Measurements from ENCODE around the gene CRTAC1.
"Not testable (repeated sequence)": the region's sequence is repeated elsewhere in the genome, so short reads cannot be mapped to it uniquely, and the experiment has no call there.

Gene CRTAC1

DNA sequence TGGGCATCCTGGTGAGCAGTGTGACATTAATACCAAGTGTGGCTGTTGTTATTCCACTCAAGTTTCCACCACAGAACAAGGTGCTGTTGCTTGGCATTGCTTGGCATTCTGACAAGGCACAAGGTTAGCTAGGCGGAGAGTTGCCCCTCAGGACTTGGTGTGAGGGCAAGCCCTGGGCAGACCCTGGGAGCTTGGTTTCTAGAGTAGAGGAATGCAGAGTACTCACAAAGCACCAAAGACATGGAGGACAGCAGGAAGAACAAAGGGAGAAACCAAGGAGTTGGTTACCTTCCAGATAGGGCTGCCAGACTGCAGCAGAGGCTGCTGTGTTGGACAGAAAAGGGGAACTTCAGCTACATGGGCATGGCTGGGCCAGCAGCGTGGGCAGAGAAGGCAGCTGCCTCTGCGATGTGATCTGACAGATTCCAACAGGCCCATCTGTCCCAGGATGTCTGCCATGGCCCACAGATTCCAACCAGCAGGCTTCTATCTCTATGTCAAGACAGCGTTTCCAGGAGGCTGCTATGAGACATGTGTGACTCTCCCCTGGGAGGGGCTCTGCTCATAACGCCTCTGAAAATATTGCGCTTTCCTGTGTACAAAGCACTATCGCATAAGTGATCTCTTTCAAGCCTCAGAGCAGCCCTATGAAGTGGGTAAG lies 178.9 kb downstream of the CRTAC1 start:
- no peak overlapping the region for H3K4me3 ChIP-seq (ENCODE audit: control insufficient read depth, low read depth, low read length)
- no peak for DNase-seq (ENCODE audit: low read depth)

DNA sequence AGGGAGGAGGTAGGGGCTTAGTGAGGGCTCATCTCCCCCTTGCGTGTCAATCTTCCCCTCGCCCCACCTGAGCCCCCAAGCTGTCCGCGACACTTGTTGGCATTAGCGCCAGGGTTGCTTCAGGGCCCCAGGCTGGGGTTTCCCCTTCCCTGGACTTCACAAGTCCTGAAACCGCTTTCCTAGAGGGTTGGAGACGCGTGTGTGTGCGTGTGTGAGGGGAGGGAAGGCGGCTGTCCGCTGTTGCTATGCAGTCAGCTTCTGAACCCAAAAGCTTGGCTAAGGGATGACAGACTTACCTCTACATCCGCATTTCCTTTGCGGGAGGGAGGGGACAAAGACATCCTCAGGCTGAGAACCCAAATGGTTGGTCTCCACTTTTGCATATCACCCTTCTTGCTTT lies 180.0 kb downstream of the CRTAC1 start:
- no peak for DNase-seq (ENCODE audit: low read depth)
- TF ChIP-seq, protein P1, sequence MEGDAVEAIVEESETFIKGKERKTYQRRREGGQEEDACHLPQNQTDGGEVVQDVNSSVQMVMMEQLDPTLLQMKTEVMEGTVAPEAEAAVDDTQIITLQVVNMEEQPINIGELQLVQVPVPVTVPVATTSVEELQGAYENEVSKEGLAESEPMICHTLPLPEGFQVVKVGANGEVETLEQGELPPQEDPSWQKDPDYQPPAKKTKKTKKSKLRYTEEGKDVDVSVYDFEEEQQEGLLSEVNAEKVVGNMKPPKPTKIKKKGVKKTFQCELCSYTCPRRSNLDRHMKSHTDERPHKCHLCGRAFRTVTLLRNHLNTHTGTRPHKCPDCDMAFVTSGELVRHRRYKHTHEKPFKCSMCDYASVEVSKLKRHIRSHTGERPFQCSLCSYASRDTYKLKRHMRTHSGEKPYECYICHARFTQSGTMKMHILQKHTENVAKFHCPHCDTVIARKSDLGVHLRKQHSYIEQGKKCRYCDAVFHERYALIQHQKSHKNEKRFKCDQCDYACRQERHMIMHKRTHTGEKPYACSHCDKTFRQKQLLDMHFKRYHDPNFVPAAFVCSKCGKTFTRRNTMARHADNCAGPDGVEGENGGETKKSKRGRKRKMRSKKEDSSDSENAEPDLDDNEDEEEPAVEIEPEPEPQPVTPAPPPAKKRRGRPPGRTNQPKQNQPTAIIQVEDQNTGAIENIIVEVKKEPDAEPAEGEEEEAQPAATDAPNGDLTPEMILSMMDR (conservative IDR thresholded peaks at IDR 0.05; ENCODE audit: control insufficient read depth, insufficient read depth, low read depth, low read length), result no peak
- H3K4me3 ChIP-seq (ENCODE audit: control insufficient read depth, low read depth, low read length), result no peak overlapping the region

More for the DNA sequence above, 178.9 kb downstream of the CRTAC1 start:
- TF ChIP-seq, protein P1 (conservative IDR thresholded peaks at IDR 0.05; ENCODE audit: control insufficient read depth, insufficient read depth, low read depth, low read length), result no peak

DNA sequence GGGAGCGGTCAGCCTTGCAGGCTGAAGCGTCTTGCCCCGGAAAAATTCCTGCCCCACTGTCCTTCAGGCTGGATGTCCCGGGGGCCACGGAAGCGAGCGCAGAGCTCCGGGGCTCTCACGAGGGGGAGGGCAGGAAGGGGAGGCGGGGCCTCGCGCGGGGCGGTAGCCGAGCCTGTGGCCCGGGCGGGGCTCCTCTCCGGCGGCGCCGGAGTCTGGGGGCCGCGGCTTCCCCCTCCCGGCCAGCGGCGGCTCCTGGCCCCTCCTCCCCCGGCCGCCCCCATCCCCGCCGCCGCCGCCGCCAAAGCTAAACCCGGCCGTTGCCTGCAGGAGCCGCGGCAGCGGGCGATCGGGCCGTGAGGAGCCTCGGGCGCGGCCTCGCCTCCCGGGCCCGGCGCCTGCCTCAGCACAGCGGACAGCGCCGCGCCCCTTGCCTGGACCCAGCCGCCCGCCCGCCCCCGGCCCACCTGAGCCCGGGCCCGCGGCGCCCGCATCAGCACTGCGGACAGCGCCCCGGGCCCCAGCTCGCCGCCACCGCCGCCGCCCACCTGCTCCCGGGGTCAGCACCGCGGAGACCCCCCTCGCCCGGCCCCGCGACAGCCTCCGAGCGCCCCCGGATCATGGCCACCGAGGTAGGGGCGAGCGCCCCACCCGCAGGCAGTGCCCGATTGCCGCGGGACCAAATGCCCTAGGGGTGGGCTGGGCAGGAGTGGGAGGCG lies 180.6 kb downstream of the CRTAC1 start, which contains the start of gene GOLGA7B:
TSS of gene GOLGA7B (plus strand) at position 157 of the 716 bp plus-strand sequence. CDS start at position 618, 461 bp downstream.
- no peak for DNase-seq (ENCODE audit: low read depth)
- peak within 1 kb of the TSS; percentile 6 for H3K4me3 ChIP-seq (ENCODE audit: control insufficient read depth, low read depth, low read length)
- TF ChIP-seq, protein P1 (conservative IDR thresholded peaks at IDR 0.05; ENCODE audit: control insufficient read depth, insufficient read depth, low read depth, low read length), result no peak

DNA sequence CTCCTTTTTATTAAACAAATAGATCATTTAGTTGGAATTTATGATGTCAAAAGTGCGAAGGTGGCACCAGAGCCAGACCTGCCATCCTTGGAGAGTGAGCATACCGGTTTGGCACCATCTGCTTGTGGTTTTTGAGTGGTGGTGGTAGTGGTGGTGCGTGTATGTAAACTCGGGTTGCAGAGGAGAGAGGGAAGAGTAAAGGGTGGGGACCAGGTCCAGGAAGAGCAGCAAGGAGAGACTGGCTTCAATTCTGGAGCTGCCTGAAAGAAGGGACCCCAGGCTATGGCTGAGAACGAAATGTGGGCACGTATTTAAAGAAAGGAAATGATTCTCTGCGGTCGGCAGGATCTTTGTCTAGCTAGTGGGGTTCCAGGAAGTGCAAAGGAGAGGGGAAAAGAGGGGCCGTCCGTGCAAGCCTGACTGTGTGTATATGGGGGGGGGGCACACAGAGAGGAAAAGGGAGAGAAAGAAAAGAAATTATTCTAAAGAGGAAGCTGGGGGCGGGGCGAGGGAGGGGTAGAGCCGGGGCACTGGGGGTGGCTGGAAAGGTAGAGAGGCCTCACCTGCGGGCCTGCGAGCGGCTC lies 181.2 kb downstream of the CRTAC1 start:
- TF ChIP-seq, protein P1 (conservative IDR thresholded peaks at IDR 0.05; ENCODE audit: control insufficient read depth, insufficient read depth, low read depth, low read length), result no peak
- no peak for DNase-seq (ENCODE audit: low read depth)
- H3K4me3 ChIP-seq (ENCODE audit: control insufficient read depth, low read depth, low read length), result peak overlapping the region; percentile 6

DNA sequence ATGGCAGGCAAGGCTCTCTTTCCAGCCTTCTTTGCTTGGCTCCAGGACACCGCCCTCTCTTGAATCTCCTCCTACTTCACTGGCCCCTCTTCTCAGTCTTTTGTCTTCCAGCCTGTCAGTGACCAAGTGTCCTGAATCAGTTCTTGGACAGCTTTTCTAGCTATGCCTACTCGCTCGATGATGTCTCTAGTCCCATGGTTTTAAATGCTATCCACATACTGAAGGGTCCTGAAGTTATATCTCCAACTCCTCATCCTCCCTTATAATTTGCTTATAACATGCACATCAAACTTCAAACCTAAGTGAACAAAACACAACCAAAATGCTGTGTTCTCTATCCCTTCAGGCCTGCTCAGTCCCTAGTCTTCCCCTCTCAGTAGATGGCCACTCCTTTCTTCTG lies 185.7 kb downstream of the CRTAC1 start:
- H3K4me3 ChIP-seq (ENCODE audit: control insufficient read depth, low read depth, low read length), result no peak overlapping the region
- no peak for DNase-seq (ENCODE audit: low read depth)
- TF ChIP-seq, protein P1 (conservative IDR thresholded peaks at IDR 0.05; ENCODE audit: control insufficient read depth, insufficient read depth, low read depth, low read length), result no peak

DNA sequence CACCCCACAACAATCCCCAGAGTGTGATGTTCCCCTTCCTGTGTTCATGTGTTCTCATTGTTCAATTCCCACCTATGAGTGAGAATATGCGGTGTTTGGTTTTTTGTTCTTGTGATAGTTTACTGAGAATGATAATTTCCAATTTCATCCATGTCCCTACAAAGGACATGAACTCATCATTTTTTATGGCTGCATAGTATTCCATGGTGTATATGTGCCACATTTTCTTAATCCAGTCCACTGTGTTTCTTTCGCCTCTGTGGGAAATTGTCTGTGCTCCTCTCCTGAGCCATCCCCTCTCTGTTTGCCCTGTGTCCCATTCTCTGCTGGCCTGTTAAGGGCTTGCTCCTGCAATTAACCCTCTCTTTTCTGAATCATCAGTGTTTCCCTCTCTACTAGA lies 186.4 kb downstream of the CRTAC1 start:
- not testable (repeated sequence) for DNase-seq (ENCODE audit: low read depth); H3K4me3 ChIP-seq (ENCODE audit: control insufficient read depth, low read depth, low read length)

DNA sequence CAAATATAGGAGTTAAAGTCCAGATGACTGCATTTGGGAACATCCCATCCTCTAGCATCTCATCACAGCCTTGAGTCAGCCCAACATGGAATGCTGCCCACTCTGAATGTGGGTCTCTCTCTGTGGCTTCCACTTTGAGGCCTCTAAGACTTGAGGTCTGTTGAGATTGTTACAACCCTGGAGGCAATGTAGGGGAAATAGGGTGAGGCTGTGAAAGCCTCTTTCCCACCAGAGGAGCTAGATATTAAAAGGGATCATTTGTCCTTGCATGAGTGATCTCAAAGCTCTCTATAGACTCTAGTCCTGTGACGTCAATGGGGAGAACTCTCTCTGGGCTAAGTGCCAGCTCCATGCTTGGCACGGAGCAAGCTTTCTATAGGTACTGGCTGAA lies 187.1 kb downstream of the CRTAC1 start:
- TF ChIP-seq, protein P1 (conservative IDR thresholded peaks at IDR 0.05; ENCODE audit: control insufficient read depth, insufficient read depth, low read depth, low read length), result no peak
- peak; percentile 27 for DNase-seq (ENCODE audit: low read depth)
- no peak overlapping the region for H3K4me3 ChIP-seq (ENCODE audit: control insufficient read depth, low read depth, low read length)
